Activated T-cell treated with anti-CD3 and anti-CD28 coated beads for 1 hour (primary cell): ENCODE results near the gene BUB1.
"Not testable (repeated sequence)": the region's sequence is repeated elsewhere in the genome, so short reads cannot be mapped to it uniquely, and the experiment has no call there.

Source experiments
- DNase-seq: peaks from one replicate; pipeline ENCODE4 v3.0.0-alpha.2; 2020; ENCODE audit warnings: low read depth

BUB1 gene

GRCh38 chr2:110591973-110592372 lies 85.9 kb downstream of the BUB1 start:
- DNase-seq: not testable (repeated sequence)

- not testable (repeated sequence) for DNase-seq
Measured at GRCh38 chr2:110589677-110590330, 88.1 kb downstream of the BUB1 start.

DNA sequence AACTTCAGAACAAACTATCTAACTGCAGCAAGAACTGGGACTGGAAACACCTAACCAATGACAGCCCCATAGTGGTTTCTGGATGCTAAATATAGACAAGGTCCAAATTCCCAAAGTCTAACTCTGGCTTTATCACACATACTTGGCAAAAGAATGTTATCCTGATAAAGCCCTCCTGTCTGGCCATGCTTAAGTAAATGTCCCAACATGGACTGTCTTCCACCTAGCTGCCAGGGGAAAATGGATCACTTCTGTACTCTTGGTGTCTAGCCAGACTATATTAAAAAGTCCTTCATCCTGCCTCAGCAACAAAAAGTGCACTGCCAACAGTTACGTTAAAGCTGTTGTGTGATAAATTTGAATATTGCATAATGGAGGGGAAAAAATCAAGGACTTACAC lies 89.3 kb downstream of the BUB1 start:
- DNase-seq: not testable (repeated sequence)
